Common myeloid progenitor, CD34-positive (primary cell): ENCODE measurements around the gene TMPRSS6.
A peak's percentile ranks its signal among the peaks of the same experiment; 100 is the strongest.

Source experiments
- CTCF ChIA-PET: fragments of 350-600 bp; sonication (Branson Sonifier 250); formaldehyde crosslinking; loops from one replicate; lab custom pipeline; 2021; ENCODE audit warnings: antibody characterized with exemption; lab: Charles Lee
- POLR2A ChIA-PET: fragments of 350-600 bp; sonication (Branson Sonifier 250); formaldehyde crosslinking; loops from one replicate; lab custom pipeline; 2021; ENCODE audit warnings: antibody characterized with exemption; lab: Charles Lee
- DNase-seq, 3 donors: peaks; one replicate each; pipeline versions ENCODE4 v3.0.0 to v3.0.0-alpha.2; 2013
- H3K27ac ChIP-seq, 2 experiments: 1 replicate in 1 of 2; 2 replicates in 1 of 2; pipeline ENCODE4 v1.7.0; 2013; ENCODE audit warnings: inconsistent platforms in 2 of 2, low read length in 2 of 2, mild to moderate bottlenecking in 2 of 2, low read depth in 1 of 2, moderate library complexity in 1 of 2; ENCODE audit not compliant: severe bottlenecking in 2 of 2, insufficient read depth in 1 of 2, poor library complexity in 1 of 2
- H3K27me3 ChIP-seq, 5 experiments: replicated peaks in 2 of 5; 1 replicate in 3 of 5; 2 replicates in 2 of 5; pipeline versions ENCODE4 v1.6.1 to v1.7.0; 2013; ENCODE audit warnings: low read length in 4 of 5, mild to moderate bottlenecking in 2 of 5, moderate library complexity in 2 of 5, inconsistent platforms in 1 of 5; ENCODE audit not compliant: insufficient read depth in 5 of 5, control insufficient read depth in 4 of 5
- H3K36me3 ChIP-seq, 4 experiments: 1 replicate in 2 of 4; 2 replicates in 2 of 4; pipeline versions ENCODE4 v1.6.1 to v1.7.0; 2013; ENCODE audit warnings: low read length in 3 of 4, control low read depth in 1 of 4, mild to moderate bottlenecking in 1 of 4; ENCODE audit not compliant: control insufficient read depth in 4 of 4, insufficient read depth in 4 of 4
- H3K4me1 ChIP-seq, 4 experiments: 1 replicate in 3 of 4; 2 replicates in 1 of 4; pipeline versions ENCODE4 v1.6.1 to v1.7.1; 2013; ENCODE audit warnings: low read length in 3 of 4, mild to moderate bottlenecking in 3 of 4, control low read depth in 1 of 4, inconsistent platforms in 1 of 4, moderate library complexity in 1 of 4; ENCODE audit not compliant: control insufficient read depth in 4 of 4, insufficient read depth in 4 of 4; ENCODE audit errors: control extremely low read depth in 1 of 4
- H3K4me3 ChIP-seq, 7 experiments: 1 replicate in 4 of 7; 2 replicates in 3 of 7; pipeline versions ENCODE4 v1.5.1 to v1.7.0; 2013; ENCODE audit warnings: mild to moderate bottlenecking in 7 of 7, low read length in 6 of 7, moderate library complexity in 6 of 7, inconsistent platforms in 2 of 7, low read depth in 2 of 7, control low read depth in 1 of 7; ENCODE audit not compliant: insufficient read depth in 4 of 7, control insufficient read depth in 1 of 7; ENCODE audit errors: extremely low read depth in 1 of 7
- H3K9me3 ChIP-seq, 5 experiments: 1 replicate in 4 of 5; 2 replicates in 1 of 5; pipeline versions ENCODE4 v1.6.1 to v1.7.1; 2013; ENCODE audit warnings: low read length in 4 of 5, mild to moderate bottlenecking in 2 of 5, inconsistent platforms in 1 of 5, low read depth in 1 of 5, moderate library complexity in 1 of 5; ENCODE audit not compliant: control insufficient read depth in 4 of 5, insufficient read depth in 2 of 5; ENCODE audit errors: control extremely low read depth in 1 of 5
- WGBS: methylation state at CpG from one replicate; pipeline ENCODE4 v1.1.5; 2013; ENCODE audit not compliant: insufficient coverage; 5-methylcytosine and 5-hydroxymethylcytosine counted together

The TMPRSS6 gene

DNA sequence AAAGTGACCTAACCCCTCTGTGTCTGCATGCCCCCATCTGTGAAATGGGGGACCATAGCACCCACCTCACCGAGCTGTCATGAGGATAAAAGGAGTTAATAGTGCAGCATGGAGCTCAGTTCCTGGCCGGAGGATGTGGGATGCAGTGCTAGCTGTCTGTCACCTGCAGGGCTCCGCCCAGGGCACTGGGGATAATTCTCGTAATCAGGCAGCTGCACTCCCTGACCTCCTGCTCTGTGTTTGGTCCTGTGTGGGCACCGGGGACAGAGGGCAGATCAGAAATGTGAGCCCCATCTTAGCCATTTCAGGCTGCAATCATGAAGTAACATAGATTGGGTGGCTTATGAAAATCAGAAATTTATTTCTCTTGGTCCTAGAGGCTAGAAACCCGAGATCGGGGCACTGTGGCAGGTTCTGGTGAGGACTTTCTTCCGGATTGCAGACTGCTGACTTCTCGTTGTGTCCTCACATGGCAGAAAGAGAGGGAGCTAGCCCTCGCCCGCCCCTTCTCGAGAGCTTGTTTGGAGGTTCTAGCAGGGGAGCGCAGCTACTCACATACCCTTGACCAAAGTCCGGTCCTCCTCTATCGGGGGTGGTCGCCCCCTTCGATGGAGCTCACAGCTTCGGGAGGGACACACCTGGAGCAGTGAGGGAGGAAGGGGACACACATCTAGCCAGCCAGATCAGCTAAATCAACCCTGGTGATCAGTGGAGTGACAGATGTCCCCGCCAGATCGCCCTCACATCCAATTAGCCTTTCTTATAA is 54.7 kb downstream of the TMPRSS6 start:
- Histone ChIP-seq H3K4me3 (no peak overlapping the region), H3K4me1 (peaks cover 0 to 13% (median 10%) of the 10 kb centered on the region in 4 experiments), H3K27me3 (no peaks in the 10 kb centered on the region), H3K9me3 (no peaks in the 10 kb centered on the region), H3K36me3 (peaks cover 0 to 28% (median 5%) of the 10 kb centered on the region in 4 experiments), H3K27ac (no peak overlapping the region)
- POLR2A ChIA-PET = no interaction called here
- DNase-seq = no peak
- WGBS = over 99% methylated on average over 14 of the region's 20 CpGs
- CTCF ChIA-PET = interaction anchor here (0.9 to 2.6 kb wide), 4 partner anchors 10 to 13 kb away, joined by 3 to 8 read pairs (median 4); no protein-coding TSS in a partner anchor

DNA sequence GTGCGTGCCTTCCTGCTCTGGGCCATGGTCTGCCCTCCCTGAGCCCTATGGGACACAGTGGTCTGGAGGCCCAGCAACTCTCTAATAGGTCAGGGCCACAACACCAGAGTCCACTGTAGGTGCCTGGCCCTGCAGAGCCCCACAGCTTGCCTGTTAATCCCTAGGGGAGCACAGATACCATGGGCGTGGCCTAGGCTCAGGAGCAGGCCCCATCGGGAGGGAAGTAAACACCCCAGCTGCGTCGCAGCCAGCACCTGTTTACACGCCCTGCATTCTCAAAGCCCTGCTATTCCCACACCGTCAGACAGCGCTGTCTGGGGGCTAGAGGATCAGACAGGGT is 55.5 kb downstream of the TMPRSS6 start:
- H3K27me3 ChIP-seq = no peaks in the 10 kb centered on the region
- ChIA-PET POLR2A (no interaction called here), CTCF (interaction anchor here (0.7 to 2.6 kb wide), 2 partner anchors 9 to 11 kb away, joined by 3 to 8 read pairs; no protein-coding TSS in a partner anchor)
- no peak overlapping the region for H3K4me3 ChIP-seq
- no peak for DNase-seq
- no peaks in the 10 kb centered on the region for H3K9me3 ChIP-seq
- H3K4me1 ChIP-seq = peaks cover 0 to 13% (median 10%) of the 10 kb centered on the region in 4 experiments
- no peak overlapping the region for H3K27ac ChIP-seq
- peaks cover 0 to 26% (median 4%) of the 10 kb centered on the region in 4 experiments for H3K36me3 ChIP-seq
- 90% methylated on average over 8 of the region's 8 CpGs for WGBS

DNA sequence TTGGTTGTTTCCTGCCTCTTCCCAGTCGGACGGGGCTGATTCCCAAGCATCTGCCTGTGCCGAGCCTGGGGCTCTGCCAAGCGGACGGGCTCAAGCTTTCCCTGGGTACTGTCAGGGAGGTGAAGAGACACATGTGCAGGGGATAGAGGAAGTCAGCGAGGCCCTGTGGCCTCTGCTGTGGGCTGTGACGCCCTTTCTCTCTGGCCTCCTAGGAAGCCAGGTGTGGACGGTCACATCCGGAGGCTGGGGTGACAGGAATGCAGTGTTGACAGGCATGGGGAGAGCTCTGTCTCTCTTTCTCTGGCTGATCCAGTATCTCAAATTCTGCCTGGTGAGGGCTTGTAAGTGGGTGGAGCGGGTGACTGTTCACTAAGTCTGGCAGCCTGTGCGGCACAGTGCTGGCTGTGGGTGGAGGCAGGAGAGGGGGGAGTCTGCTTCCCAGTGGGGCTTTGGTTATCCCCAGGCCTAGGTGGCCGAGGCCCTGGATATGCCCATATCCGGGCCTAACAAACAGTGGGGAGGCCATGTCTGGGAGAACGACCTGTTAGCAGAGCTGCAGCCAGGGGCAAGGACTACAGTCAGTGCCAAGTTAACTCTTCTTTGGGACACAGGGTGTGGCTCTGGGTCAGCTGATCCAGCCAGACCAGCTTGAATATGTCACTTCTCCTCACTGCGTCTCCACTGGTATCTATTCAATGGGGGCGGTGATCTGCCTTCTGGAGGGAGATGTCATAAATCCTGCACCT is 56.0 kb downstream of the TMPRSS6 start:
- Histone ChIP-seq H3K4me1 (peaks cover 0 to 13% (median 10%) of the 10 kb centered on the region in 4 experiments), H3K9me3 (no peaks in the 10 kb centered on the region), H3K36me3 (peaks cover 0 to 26% (median 4%) of the 10 kb centered on the region in 4 experiments), H3K27ac (no peak overlapping the region), H3K4me3 (no peak overlapping the region), H3K27me3 (no peaks in the 10 kb centered on the region)
- DNase-seq = no peak
- ChIA-PET CTCF (interaction anchor here (0.7 kb wide), 1 partner anchor 9 kb away, joined by 3 read pairs; no protein-coding TSS in a partner anchor), POLR2A (no interaction called here)
- 94% methylated on average over 14 of the region's 16 CpGs for WGBS

DNA sequence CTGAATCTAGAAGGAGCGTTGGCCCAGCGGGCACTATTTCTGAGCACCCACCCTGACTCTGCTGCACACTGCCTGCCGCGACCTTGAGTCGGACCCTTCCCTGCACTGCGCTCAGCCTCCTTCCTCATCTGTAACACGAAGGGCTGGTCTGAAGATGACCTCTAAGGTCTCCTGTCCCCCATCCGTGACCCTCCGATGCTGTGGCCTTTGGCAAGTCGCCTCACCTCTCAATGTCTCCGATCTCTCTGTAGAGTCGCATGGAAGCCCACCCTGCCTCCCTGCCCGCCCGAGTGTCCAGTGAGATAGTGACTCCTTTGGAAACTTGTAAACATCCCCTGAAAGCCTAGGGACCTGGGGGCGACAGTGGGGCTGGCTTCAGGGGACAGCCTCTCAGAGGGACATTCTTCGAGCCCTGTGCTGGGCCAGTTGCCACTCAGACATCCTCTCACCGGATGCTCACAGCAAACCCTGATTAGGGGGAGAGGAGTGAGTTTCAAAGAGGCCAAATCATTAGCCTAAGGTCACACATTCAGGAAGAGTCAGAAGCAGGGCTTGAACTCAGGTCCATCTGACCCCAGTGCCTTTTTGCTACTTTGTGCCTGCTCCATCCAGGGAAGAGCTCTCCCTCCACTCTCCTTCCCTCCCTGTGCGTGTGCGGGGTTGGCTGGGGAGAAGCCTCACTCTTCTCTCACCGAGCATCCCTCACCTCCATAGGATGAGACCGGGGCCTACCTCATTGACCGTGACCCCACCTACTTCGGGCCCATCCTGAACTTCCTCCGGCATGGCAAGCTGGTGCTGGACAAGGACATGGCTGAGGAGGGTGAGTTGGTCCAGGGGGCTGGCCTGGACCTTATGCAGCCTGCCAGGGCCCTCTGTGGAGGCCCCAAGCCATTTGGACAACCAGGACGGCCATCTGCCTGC is 56.9 kb downstream of the TMPRSS6 start:
- Histone ChIP-seq H3K4me1 (peaks cover 0 to 13% (median 10%) of the 10 kb centered on the region in 4 experiments), H3K36me3 (peaks cover 0 to 21% (median 3%) of the 10 kb centered on the region in 4 experiments), H3K4me3 (peak overlapping the region in 4 of 7 experiments; percentile 65 to 80 (median 74)), H3K9me3 (no peaks in the 10 kb centered on the region), H3K27ac (no peak overlapping the region), H3K27me3 (no peaks in the 10 kb centered on the region)
- no peak for DNase-seq
- ChIA-PET CTCF (interaction anchor here (1.2 kb wide), 1 partner anchor 32 kb away, joined by 3 read pairs; no protein-coding TSS in a partner anchor), POLR2A (no interaction called here)
- WGBS = 95% methylated on average over 25 of the region's 25 CpGs

- peak; percentile 44 to 72 (median 63) for DNase-seq
- H3K9me3 ChIP-seq = no peaks in the 10 kb centered on the region
- H3K27ac ChIP-seq = no peak within 1 kb of the TSS
- 7% methylated on average over 61 of the region's 89 CpGs for WGBS
- CTCF ChIA-PET = interaction anchor here (1.2 kb wide), 1 partner anchor 31 kb away, joined by 3 read pairs; no protein-coding TSS in a partner anchor
- H3K4me3 ChIP-seq = peak within 1 kb of the TSS; percentile 48 to 80 (median 67)
- H3K4me1 ChIP-seq = peaks cover 0 to 13% (median 10%) of the 10 kb centered on the region in 4 experiments
- POLR2A ChIA-PET = no interaction called here
- H3K36me3 ChIP-seq = peaks cover 0 to 13% (median 0%) of the 10 kb centered on the region in 4 experiments
- no peaks in the 10 kb centered on the region for H3K27me3 ChIP-seq
These were observed 57.8 kb downstream of the TMPRSS6 start, which contains the start of gene KCTD17 for GRCh38 chr22:37051391-37052385. Gene KCTD17, plus strand, starts transcription at chr22:37051742. Its CDS starts 19 bp downstream, at chr22:37051761.
